Osteocyte (in vitro differentiated cells): ENCODE measurements around the gene RCN2. TPM values are rescaled to one million over a fixed set of nuclear protein-coding genes. Genes with fewer than 3 reads are reported as not detected.

Experiments
- DNase-seq: peaks from one replicate; pipeline ENCODE4 v3.0.0; 2021; ENCODE audit warnings: mixed read lengths; ENCODE audit not compliant: unreplicated experiment; ENCODE audit errors: extremely low spot score
- H3K27ac Mint-ChIP-seq: one replicate; pipeline ENCODE4 v1.8.0; 2021; ENCODE audit warnings: mild to moderate bottlenecking, mixed read lengths; ENCODE audit not compliant: unreplicated experiment
- H3K27me3 Mint-ChIP-seq: one replicate; pipeline ENCODE4 v1.8.0; 2021; ENCODE audit warnings: mixed read lengths; ENCODE audit not compliant: unreplicated experiment
- H3K36me3 Mint-ChIP-seq: one replicate; pipeline ENCODE4 v1.8.0; 2021; ENCODE audit warnings: mixed read lengths; ENCODE audit not compliant: unreplicated experiment
- H3K4me1 Mint-ChIP-seq: one replicate; pipeline ENCODE4 v1.8.0; 2021; ENCODE audit warnings: mixed read lengths; ENCODE audit not compliant: unreplicated experiment
- H3K4me3 Mint-ChIP-seq: one replicate; pipeline ENCODE4 v1.8.0; 2021; ENCODE audit warnings: mild to moderate bottlenecking, moderate library complexity, mixed read lengths; ENCODE audit not compliant: unreplicated experiment
- H3K9me3 Mint-ChIP-seq: one replicate; pipeline ENCODE4 v1.8.0; 2021; ENCODE audit warnings: mixed read lengths; ENCODE audit not compliant: unreplicated experiment
- CTCF ChIP-seq: fragments of 200-600 bp; sonication (generic); IDR thresholded peaks from 2 replicates; pipeline ENCODE4 v1.5.0; 2021; ENCODE audit warnings: antibody characterized with exemption, mild to moderate bottlenecking, moderate library complexity
- total RNA-seq: library from RNA; stranded (reverse); gene quantifications from 2 replicates; pipeline ENCODE4 v1.2.1, GENCODE V29; 2021

Gene RCN2
- total RNA-seq, 1 donor from 2014 or later: 81.3 TPM

- no peak for TF ChIP-seq CTCF
- H3K4me3 Mint-ChIP-seq: no peak overlapping the region
- DNase-seq: no peak
- H3K27me3 Mint-ChIP-seq: peaks cover 29% of the 10 kb centered on the region
- H3K4me1 Mint-ChIP-seq: no peaks in the 10 kb centered on the region
- H3K27ac Mint-ChIP-seq: no peak overlapping the region
- H3K36me3 Mint-ChIP-seq: peaks cover 3% of the 10 kb centered on the region
- no peaks in the 10 kb centered on the region for H3K9me3 Mint-ChIP-seq
Measured at GRCh38 chr15:77002436-77002835, 70.9 kb downstream of the RCN2 start.

- Mint-ChIP-seq H3K9me3 (no peaks in the 10 kb centered on the region), H3K36me3 (peaks cover 3% of the 10 kb centered on the region), H3K27ac (no peak overlapping the region), H3K27me3 (peaks cover 29% of the 10 kb centered on the region), H3K4me3 (no peak overlapping the region), H3K4me1 (no peaks in the 10 kb centered on the region)
- no peak for TF ChIP-seq CTCF
- DNase-seq: no peak
Measured at GRCh38 chr15:77002954-77003912, 71.7 kb downstream of the RCN2 start.

Other genes with a start within 250 kb of the RCN2 start
- 18.6 and 20.0 TPM in 2 replicates for gene SCAPER, start 26.4 kb upstream of the RCN2 start, total RNA-seq
- not detected in 2 replicates for gene PSTPIP1, start 63.4 kb downstream of the RCN2 start, total RNA-seq
- gene TSPAN3, start 139.4 kb downstream of the RCN2 start, total RNA-seq: 262 and 296 TPM in 2 replicates